HG03280 (cell line): ENCODE results near the gene MED17.

Experiments
- ATAC-seq: cut with Tn5 transposase; IDR thresholded peaks from one replicate; pipeline ENCODE4 v1.9.1; 2021; ENCODE audit warnings: mild to moderate bottlenecking, moderate library complexity; ENCODE audit not compliant: unreplicated experiment

MED17 gene

GRCh38 chr11:93846411-93846810 is 62.3 kb downstream of the MED17 start:
- ATAC-seq: no peak

- ATAC-seq: no peak
Observed at GRCh38 chr11:93849201-93849600, 65.1 kb downstream of the MED17 start.

GRCh38 chr11:93849751-93850593 is 65.9 kb downstream of the MED17 start:
- ATAC-seq: no peak

GRCh38 chr11:93850594-93851018 is 66.5 kb downstream of the MED17 start, which contains the start of gene VSTM5:
Gene VSTM5 (minus strand): TSS chr11:93850618. CDS start chr11:93850502, 116 bp downstream.
- ATAC-seq: no peak

- no peak for ATAC-seq
Observed at GRCh38 chr11:93852242-93852641, 68.2 kb downstream of the MED17 start.

- ATAC-seq: no peak
Observed at GRCh38 chr11:93857413-93858120, 73.5 kb downstream of the MED17 start.

- no peak for ATAC-seq
Observed at GRCh38 chr11:93858121-93858775, 74.2 kb downstream of the MED17 start.

- ATAC-seq: no peak
Observed at GRCh38 chr11:93861808-93862207, 77.7 kb downstream of the MED17 start.
